Measurements from ENCODE around the gene BARX2.

BARX2 gene

DNA sequence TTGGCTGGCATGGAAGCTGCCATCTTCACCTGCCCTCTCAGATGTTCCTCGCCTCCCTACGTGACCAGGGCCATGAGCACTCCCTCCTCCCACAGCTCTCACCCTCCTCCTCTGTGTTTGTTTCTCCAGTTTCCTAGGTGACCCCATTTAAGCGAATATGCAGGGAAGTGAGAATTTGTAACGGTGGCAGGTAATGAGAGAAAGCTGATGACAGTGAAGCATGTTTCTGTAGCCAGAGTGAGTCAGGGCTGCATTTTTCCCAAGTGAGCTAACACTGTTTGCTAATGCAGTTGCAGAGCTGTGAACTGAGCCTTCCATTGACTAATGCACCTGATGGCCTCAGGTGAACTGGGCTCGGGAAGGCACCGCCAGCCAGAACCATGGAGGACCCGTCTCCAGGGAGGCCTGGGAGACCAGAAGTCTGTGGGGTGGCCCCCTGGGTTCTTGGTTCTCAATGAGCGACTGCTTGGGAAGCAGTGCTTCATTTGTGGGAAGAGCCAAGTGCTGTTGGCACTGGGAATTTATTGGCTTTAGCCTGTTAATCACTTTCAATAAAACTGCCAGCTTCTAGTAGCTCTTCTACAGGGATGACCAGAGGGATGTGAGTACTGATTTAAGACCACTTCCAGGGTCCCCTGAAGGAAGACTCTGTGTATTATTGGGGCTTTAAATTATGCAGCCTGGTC, 64.5 kb downstream of the BARX2 start:
- DNase-seq (ENCODE audit: low read depth) = no peak

DNA sequence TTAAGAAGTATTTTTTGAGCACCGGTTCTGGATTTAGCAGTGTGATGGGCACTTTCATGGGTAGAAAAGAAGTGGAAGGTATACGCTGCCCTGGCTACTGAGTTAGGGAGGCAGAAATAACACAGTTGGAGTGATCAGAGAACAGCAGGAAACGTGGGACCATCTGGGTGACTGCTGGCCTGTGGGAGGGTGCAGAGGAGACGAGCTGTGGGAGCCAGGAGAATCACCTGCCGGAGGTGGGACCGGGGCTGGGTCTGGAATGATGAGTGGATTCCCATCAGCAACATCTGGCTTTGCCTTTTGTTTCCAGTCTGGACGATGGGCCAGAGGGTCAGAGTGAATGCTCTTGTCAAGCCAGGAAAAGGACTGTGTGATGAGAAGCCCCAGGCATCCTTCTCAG, 66.5 kb downstream of the BARX2 start:
- DNase-seq (ENCODE audit: low read depth) = no peak

DNA sequence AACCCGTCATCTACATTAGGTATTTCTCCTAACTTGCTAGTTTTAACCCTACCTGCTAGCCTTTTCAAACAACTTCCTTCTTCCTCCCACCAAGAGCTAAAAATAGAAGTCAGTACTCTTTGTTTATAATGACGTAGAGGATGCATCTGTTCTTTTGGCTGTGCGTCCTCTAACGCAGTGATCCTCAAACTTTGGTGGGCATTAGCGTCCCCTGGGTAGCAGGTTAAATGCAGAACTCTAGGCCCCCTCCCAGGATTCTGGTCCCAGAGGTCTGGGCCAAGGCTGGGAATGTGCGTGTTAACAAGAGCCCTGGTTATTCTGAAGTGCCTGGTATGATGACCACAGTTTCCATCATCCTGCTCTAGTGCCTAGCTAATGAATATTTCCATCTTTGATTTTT, 67.6 kb downstream of the BARX2 start:
- no peak for DNase-seq (ENCODE audit: low read depth)

DNA sequence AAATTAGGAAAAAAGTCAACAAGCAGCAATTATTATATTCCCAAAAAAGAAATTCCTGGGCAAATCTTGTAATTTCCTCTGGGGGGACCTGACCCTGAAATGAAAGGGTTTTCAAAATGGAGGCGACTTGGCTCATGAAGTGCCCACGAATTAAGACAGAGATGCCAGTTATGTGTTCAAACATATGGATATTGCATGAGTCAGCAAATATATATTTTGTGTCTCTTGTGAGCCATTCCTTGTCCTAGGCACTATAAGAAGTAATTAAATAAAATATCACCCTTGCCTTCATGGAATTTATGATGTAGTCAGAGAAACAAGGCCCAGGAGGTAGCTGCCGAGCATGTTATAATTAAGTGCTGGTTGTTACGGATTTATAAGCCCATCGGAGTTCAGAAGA, 68.6 kb downstream of the BARX2 start:
- DNase-seq (ENCODE audit: low read depth) = no peak

DNA sequence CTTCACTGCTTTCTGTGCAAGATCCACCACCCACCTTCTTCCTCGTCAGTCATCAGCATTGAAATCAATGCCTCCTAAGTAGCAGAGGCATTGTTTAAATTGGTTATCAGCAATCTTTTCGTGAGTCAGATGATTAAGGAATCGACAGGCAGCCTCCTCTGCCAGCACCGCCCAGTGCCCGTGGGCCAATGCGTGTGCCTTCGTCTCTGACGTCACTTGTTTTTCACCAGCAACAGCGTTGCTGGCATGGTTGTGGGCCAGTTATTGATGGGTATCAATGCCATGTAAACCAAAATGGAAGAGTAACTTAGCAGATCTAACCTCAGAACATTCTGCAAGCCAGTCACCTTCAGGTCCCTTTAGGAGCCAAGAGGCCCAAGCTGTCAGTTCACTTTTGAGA, 69.6 kb downstream of the BARX2 start:
- DNase-seq (ENCODE audit: low read depth) = no peak

DNA sequence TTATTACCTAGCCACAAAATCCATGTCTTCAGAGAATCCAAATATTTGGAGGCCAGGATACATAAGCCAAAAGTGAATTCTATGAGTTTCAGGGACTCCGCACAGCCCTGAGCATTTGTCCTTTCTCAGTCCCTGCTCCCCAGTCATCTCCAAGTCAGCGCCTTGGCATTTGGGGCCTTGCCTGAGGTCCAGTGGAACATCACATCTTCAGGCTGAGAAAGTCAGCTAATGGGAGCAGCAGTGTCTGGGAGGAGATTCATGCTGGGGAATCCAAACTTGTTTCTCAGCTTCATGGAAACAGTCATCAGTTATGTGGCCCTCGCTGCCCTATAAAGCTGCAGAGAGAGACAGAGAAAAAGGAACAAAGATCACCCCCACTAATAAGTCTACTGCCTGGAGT, 70.9 kb downstream of the BARX2 start:
- no peak for DNase-seq (ENCODE audit: low read depth)

DNA sequence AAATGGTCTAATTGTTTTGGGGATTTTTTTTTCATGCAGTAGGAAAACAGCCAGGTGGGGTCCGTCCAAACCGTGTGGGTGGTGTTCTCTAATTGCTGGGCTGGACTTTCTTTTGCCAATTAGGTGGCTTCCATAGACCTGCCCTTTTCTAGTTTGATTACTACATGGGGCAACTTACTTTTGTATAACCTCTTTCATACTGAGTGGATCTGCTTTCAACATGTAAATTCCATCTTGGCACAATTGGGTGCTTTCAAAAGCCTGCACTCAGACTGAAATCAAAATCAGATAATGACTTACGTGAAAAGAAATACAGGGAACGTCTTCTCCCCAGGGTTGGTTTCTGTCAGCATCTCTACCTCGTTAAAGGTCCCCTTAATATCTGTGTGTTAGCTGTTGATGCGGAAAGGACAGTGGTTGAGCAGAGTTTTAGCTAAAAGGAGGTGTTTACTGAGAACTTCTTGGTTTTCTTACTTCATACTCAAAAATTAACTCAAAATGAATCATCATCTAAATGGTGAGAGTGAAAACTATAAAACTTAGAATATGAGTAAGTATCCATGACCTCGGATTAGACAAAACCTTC, 72.1 kb downstream of the BARX2 start:
- no peak for DNase-seq (ENCODE audit: low read depth)

DNA sequence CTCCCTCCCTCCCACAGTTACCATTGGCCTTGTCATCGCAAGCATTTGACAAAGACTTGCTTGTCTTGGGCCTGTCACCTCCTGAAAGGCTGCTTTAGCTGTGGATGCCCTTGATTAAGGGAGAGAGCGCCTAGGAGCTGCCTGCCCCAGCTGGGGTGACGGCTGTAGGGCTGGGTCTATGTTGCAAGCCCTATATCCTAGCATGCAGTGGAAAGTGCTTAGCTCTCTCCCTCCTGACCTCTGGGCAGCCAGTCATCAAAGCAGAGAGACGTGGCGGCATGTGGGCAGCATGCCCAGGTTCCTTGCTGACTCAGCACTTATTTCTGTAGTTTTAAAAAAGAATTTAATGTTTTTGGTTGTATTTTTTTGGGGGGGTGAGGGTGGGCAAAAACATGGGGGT, 75.9 kb downstream of the BARX2 start:
- no peak for DNase-seq (ENCODE audit: low read depth)

DNA sequence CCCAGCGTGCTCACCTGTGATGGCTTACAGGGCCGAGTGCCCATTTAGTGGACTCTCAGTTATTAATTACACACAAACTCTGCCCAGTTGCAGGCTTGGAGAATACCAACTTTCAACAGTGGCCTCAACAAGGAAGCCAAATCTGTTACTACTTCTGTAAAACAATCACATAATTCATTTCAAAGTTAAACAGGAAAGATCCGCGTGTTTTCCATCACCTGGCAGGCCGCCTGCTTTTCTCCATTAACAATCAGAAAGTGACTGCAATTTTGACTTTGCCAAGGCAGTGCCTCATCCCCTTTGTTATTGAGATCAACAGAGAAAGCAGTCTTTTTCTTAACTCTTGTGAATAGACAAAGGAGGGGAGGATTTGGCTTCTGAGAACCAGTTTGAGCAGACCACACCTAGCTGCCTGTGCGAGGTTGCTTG, 77.7 kb downstream of the BARX2 start:
- no peak for DNase-seq (ENCODE audit: low read depth)

DNA sequence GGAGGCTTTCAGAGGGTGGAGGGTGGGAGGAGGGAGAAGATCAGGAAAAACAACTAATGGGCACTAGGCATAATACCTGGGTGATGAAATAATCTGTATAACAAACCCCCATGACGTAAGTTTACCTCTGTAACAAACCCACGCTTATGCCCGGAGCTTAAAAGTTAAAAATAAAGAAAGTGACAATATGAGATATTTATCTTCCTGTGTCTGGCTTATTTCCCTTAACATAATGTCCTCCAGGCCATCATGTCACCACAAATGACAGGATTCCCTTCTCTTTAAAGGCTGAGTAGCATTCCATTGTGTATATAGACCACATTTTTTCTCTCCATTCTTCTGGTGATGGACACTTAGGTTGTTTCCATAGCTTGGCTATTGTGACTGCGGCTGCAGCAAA, 79.5 kb downstream of the BARX2 start:
- DNase-seq (ENCODE audit: low read depth) = no peak

DNA sequence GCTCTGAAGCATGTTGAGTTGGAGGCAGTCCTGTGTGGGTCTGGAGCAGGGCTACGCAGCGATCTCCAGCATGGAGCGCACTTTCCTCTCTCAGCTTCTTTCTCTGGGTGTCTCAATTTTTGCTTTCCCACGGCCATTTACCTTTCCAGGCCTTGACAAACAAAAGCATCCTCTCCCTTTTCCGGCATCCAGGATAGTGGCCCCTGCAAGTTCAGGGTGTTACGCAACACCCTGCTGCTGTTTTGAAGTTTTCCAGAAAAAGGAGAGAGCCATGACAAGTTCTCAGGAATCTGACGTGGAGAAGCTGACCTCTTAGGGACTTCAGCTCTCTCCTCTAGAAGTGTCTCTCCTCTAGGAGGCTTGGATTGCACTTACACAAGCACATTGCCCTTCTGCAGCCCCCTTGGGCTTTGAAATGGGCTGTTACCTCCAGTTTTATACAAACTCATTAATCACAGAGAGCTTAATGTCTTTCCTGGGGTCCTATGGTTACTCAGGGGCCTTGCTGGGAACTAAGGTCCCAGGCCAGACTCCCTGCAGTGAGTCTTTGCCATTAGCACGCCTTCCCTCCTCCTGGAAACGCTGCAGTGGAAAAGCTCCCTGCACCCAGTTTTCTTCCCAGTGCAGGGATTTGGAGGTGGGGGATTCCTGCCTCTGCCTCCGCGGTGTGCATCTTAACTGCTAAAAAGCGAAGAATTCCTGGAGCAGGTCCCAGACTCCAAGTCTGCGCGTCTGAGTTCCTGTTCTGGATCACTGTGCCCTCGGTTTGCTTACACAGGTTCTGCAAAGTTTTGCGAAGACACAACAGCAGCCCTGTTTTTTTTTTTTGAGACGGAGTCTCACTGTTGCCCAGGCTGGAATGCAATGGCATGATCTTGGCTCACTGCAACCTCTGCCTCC, 80.4 kb downstream of the BARX2 start:
- no peak for DNase-seq (ENCODE audit: low read depth)

DNA sequence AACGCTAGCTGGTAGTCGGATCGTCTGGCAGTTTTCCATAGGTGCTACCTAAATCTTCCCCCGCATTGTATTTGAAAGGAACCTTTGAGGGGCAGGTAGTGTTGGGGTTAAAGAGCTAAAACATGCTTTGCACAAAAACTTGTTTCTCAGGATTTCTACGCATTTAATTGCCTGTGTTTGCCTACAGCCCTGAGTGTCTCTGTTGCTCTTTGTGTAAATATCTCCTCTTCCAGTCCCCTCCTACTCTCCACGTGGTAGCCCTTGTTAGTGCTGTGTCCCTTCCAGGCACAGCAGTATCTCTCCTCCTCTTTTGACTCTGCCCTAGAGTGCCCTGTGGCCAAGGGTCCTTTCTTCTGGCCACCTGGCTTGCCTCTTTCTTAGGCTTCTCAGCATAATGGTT, 81.7 kb downstream of the BARX2 start:
- no peak for DNase-seq (ENCODE audit: low read depth)

DNA sequence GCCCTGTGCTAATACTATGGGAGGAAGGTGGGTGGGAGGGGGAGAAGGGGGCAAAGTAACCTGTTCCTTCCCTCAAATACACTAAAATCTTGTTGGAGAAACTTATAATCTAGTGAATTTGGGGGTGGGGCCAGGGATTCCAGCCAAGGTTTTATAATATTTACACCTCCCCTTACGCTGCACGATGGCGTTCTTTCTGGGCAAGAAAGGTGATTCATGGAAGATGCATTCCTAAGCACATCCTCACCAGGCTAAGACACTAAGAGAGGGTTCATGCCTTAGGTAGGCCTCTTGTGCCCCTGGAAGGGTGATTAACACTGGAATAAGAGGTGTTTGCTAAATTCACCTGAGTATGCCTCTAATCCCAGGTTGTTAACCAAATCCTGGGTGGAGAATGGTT, 82.6 kb downstream of the BARX2 start:
- no peak for DNase-seq (ENCODE audit: low read depth)

DNA sequence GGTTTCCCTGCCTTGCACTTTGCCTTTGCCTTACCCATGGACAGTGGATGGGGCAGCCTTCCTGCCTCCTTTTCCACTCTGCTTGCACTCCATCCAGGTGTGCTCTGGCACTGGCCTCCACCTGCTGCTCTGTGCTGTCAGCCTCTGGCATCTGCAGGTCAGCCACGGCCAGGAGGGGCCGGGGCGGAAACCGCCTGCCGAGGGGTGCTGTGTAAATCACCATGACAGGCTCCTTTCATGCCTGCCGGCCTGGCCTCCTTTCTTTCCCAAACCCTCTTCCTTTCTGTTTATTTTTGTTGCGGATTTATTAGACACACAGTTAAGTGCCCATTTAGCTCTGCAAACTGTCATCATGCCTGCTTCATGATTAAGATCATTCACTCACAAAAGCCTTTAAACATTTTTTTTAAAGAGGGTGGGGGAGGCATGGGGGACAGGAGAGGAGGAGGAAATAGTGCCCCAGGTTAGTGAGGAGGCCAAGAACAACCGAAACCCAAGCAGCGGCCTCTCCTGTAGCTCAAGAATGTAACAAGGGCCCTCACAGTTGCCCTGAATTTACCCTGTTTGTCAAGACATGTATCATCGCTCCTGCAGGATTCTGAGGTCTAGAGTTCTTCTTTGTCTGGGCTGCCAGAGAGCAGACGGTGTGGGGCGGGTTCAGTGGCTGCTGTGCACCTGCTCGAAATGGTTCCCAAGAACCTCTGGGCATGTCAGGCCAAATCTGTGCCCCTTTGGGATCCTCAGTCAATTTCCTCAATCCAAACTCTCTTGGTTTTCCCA, 83.3 kb downstream of the BARX2 start:
- no peak for DNase-seq (ENCODE audit: low read depth)

DNA sequence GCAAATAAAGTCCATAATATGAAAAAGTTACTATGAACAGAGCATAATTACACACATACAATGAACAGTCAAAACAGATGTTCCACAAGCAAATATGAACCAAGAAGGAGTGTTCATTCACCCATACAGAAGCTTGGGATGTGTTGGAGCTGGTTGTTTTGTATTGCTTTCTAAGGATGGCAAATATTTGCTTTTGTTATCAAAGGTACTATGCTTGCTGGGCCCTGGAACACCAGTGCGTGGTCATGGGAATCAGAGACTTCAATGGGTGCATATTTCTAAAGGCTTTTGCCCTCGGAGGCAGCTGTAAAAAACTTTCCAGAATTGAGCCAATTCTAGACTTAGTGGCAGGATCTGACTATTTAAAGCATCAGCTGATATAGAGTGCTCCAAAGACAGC, 85.1 kb downstream of the BARX2 start:
- no peak for DNase-seq (ENCODE audit: low read depth)

DNA sequence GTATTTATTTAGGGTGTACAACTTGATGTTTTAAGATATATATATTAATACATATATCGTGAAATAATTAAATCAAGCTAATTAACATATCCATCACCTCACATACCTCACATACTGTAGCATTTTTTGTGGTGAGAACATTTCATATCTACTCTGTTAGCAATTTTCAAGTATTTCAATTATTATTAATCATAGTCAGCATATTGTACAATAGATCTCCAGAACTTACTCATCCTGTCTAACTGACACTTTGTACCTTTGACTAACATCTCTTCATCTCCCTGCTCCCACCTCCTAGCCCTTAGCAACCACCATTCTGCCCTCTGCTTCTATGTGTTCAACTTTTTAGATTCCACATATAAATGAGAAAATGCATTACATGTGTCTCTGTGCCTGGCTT, 108.4 kb downstream of the BARX2 start:
- no peak for DNase-seq (ENCODE audit: low read depth)

DNA sequence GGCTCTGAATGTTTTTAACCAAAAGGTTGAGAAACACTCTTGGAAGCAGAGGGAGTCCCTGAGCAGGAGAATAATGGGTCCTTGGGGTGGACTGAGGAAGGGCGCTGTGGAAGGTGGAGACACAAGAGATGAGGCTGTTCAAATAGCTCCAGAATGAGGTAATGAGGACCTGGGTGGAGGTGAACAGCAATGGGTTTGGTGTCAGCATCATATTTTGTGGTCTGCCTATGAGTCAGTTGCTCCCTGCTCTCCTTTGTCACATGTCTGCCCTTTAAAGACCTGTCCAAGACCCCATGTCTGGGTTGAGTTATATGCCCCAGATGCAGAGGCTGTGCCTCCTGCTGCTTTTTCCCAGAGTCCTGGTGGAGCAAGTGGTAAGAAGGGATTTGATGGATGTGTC, 113.6 kb downstream of the BARX2 start:
- no peak for DNase-seq (ENCODE audit: low read depth)

DNA sequence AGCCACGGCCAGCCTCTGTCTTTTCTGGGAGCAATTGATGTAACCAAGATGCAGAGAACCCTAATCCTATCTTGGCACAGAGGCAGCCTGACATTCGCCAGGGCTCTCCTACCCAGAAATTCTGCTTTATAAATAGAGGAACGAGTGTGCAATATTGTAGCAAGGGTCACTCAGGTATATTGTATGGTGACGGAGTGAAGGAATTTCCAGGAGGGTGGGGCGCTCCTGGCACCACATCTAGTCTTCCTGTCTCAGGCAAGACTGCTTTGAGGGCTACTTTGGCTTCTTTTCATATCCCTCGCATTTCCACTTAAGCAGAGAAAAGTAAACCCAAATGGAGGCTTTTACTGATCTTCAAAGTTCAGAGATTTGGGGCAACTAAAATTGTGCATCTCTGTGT, 114.4 kb downstream of the BARX2 start:
- no peak for DNase-seq (ENCODE audit: low read depth)

DNA sequence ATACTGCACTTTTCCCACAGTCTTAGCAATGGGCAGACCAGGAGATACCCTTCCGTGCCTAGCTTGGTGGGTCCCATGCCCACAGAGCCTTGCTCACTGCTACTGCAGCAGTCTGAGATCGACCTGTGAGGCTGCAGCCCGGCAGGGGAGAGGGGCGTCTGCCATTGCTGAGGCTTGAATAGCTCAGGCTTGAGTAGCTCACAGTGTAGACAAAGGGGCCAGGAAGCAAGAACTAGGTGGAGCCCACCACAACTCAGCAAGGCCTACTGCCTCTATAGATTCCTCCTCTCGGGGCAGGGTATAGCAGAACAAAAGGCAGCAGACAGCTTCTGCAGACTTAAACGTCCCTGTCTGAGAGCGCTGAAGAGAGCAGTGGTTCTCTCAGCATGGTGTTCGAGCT, 118.1 kb downstream of the BARX2 start:
- no peak for DNase-seq (ENCODE audit: low read depth)
